GM06990 (cell line): Measurements from ENCODE around the gene CSMD2.

Experiments
- DNase-seq: peaks from one replicate; pipeline ENCODE4 v3.0.0-alpha.2; 2011; ENCODE audit not compliant: insufficient read length; ENCODE audit errors: extremely low read depth
- H3K27me3 ChIP-seq: replicated peaks from 2 replicates; pipeline ENCODE4 v1.6.0; 2011; ENCODE audit warnings: low read length; ENCODE audit not compliant: control insufficient read depth, insufficient read depth
- H3K36me3 ChIP-seq: 2 replicates; pipeline ENCODE4 v1.5.1; 2011; ENCODE audit warnings: low read length; ENCODE audit not compliant: control insufficient read depth, insufficient read depth
- H3K4me3 ChIP-seq: replicated peaks from 2 replicates; pipeline ENCODE4 v1.5.1; 2011; ENCODE audit warnings: low read depth, mild to moderate bottlenecking, control low read depth, low read length
- TF ChIP-seq, protein P1 (sequence below): IDR thresholded peaks from 2 replicates; pipeline ENCODE4 v1.5.1; 2011; ENCODE audit warnings: low read length, control low read depth, mild to moderate bottlenecking, inconsistent platforms; ENCODE audit not compliant: insufficient read depth, poor library complexity, severe bottlenecking

The CSMD2 gene

GRCh38 chr1:34163792-34164731 lies 968 bp downstream of the CSMD2 start:
- H3K27me3 ChIP-seq = peaks cover 2% of the 10 kb centered on the region
- no peak for DNase-seq
- H3K4me3 ChIP-seq = peak overlapping the region; percentile 40
- no peaks in the 10 kb centered on the region for H3K36me3 ChIP-seq
- TF ChIP-seq, protein P1, sequence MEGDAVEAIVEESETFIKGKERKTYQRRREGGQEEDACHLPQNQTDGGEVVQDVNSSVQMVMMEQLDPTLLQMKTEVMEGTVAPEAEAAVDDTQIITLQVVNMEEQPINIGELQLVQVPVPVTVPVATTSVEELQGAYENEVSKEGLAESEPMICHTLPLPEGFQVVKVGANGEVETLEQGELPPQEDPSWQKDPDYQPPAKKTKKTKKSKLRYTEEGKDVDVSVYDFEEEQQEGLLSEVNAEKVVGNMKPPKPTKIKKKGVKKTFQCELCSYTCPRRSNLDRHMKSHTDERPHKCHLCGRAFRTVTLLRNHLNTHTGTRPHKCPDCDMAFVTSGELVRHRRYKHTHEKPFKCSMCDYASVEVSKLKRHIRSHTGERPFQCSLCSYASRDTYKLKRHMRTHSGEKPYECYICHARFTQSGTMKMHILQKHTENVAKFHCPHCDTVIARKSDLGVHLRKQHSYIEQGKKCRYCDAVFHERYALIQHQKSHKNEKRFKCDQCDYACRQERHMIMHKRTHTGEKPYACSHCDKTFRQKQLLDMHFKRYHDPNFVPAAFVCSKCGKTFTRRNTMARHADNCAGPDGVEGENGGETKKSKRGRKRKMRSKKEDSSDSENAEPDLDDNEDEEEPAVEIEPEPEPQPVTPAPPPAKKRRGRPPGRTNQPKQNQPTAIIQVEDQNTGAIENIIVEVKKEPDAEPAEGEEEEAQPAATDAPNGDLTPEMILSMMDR = no peak

- DNase-seq = peak; percentile 79
- H3K4me3 ChIP-seq = peak overlapping the region; percentile 40
- peaks cover 2% of the 10 kb centered on the region for H3K27me3 ChIP-seq
- TF ChIP-seq, protein P1 = peak; percentile 89
- no peaks in the 10 kb centered on the region for H3K36me3 ChIP-seq
These were observed 1.9 kb downstream of the CSMD2 start for GRCh38 chr1:34162852-34163766.

DNA sequence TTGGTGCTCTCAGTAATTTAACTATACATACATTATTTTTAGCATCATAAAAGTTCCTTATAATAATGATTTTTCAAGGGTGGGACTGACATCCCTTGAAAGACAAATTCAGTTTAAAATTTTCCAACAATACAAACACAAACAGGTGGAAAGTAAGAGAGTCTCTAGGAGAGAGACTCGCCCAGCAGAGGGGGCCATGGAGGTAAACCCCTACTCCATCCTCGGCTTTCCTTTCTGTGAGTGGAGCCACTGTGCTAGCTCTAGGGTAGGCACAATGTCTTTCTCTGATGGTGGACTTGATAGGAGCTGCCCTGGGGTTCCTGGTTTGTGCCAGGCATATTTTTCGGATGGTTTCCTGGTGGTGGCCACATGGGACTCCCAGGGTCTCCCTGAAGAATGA lies 8.3 kb downstream of the CSMD2 start:
- no peaks in the 10 kb centered on the region for H3K36me3 ChIP-seq
- DNase-seq = no peak
- no peak overlapping the region for H3K4me3 ChIP-seq
- TF ChIP-seq, protein P1 = peak; percentile 9
- H3K27me3 ChIP-seq = no peaks in the 10 kb centered on the region; the same call in none of the 2 replicates

GRCh38 chr1:34155860-34156259 lies 9.2 kb downstream of the CSMD2 start:
- TF ChIP-seq, protein P1 = no peak

GRCh38 chr1:34153246-34153645 lies 11.8 kb downstream of the CSMD2 start:
- Histone ChIP-seq H3K27me3 (no peaks in the 10 kb centered on the region; the same call in 1 of the 2 replicates), H3K36me3 (no peaks in the 10 kb centered on the region), H3K4me3 (no peak overlapping the region)
- TF ChIP-seq, protein P1 = no peak
- no peak for DNase-seq

More at GRCh38 chr1:34155860-34156259, 9.2 kb downstream of the CSMD2 start:
- no peaks in the 10 kb centered on the region; the same call in none of the 2 replicates for H3K27me3 ChIP-seq
- no peak overlapping the region for H3K4me3 ChIP-seq
- H3K36me3 ChIP-seq = no peaks in the 10 kb centered on the region
- DNase-seq = no peak
